ENCODE results near the gene DCAF12.

GRCh38 chr9:34127035-34127948, 794 bp upstream of the DCAF12 start:
- TF ChIP-seq CTCF (IDR thresholded peaks at IDR 0.05; ENCODE audit: low read depth, low read length, missing input control) = no peak
- TF ChIP-seq SP1 (IDR thresholded peaks at IDR 0.05) = no peak
- TF ChIP-seq JUND (IDR thresholded peaks at IDR 0.05) = no peak
- no peak for TF ChIP-seq RXRA (IDR thresholded peaks at IDR 0.05)
- no peak for TF ChIP-seq YY1 (IDR thresholded peaks at IDR 0.05)
- no peak for TF ChIP-seq EGR1 (IDR thresholded peaks at IDR 0.05; ENCODE audit: low read depth in 2 of 2)
- TF ChIP-seq FOXA1 (IDR thresholded peaks at IDR 0.05) = no peak
- no peak for TF ChIP-seq REST (IDR thresholded peaks at IDR 0.05)
- TF ChIP-seq RAD21 (IDR thresholded peaks at IDR 0.05) = no peak
- no peak for TF ChIP-seq TAF1 (conservative IDR thresholded peaks at IDR 0.05)
- TF ChIP-seq MAX (IDR thresholded peaks at IDR 0.05) = no peak
- no peak for TF ChIP-seq HNF4A (conservative IDR thresholded peaks at IDR 0.05)
- TF ChIP-seq GABPA (IDR thresholded peaks at IDR 0.05 in 1 of 2, conservative IDR thresholded peaks at IDR 0.05 in 1 of 2) = no peak
- TF ChIP-seq ZBTB33 (IDR thresholded peaks at IDR 0.05) = no peak

All from liver (tissue), 3 donors.